GM12878 (cell line): ENCODE measurements around the gene ISLR. TPM values are rescaled to one million over a fixed set of nuclear protein-coding genes. Genes with fewer than 3 reads are reported as not detected.

Source experiments
- ATAC-seq: fragments of 200-7000 bp; cut with Tn5 transposase; 3 replicates; pipeline ENCODE4 v1.9.1; 2020; ENCODE audit warnings: mild to moderate bottlenecking, moderate library complexity
- BruUV-seq: library from RNA; stranded (reverse); fragments of 400-500 nt; replicated peaks from 2 replicates; lab custom pipeline; 2021; lab: Mats Ljungman, UMichigan
- CTCF ChIA-PET: fragments of 300-600 bp; sonication (Branson Sonifier 250); formaldehyde crosslinking; extraction: SDS; loops from one replicate; lab custom pipeline; 2021; ENCODE audit warnings: inconsistent platforms; lab: Yijun Ruan, JAX
- POLR2A ChIA-PET: fragments of 350-600 bp; formaldehyde crosslinking; extraction: SDS; loops from one replicate; lab custom pipeline; 2021; ENCODE audit warnings: inconsistent platforms; lab: Charles Lee
- RAD21 ChIA-PET: fragments of 300-600 bp; sonication (Branson Sonifier 250); formaldehyde crosslinking; loops from one replicate; lab custom pipeline; 2023; ENCODE audit warnings: antibody characterized with exemption; ENCODE audit not compliant: unreplicated experiment; lab: Charles Lee
- SMC1A ChIA-PET: fragments of 300-600 bp; sonication (Branson Sonifier 250); formaldehyde crosslinking; loops from one replicate; lab custom pipeline; 2023; ENCODE audit not compliant: unreplicated experiment, uncharacterized antibody; lab: Charles Lee
- DNase-seq: peaks from one replicate; pipeline ENCODE4 v3.0.0-alpha.2; 2011; ENCODE audit warnings: low read depth, low spot score
- FAIRE-seq: peaks from 3 replicates; lab custom pipeline; 2011; peaks lifted over from hg19 to GRCh38; lab: Jason Lieb, UNC
- H2AFZ ChIP-seq: 2 replicates; pipeline ENCODE4 v1.6.0; 2011; ENCODE audit warnings: low read depth, low read length, control low read depth; ENCODE audit not compliant: control insufficient read depth
- H3K27ac ChIP-seq: 2 replicates; pipeline ENCODE4 v1.5.1; 2011; ENCODE audit warnings: control low read depth; ENCODE audit not compliant: control insufficient read depth, insufficient read depth
- H3K27me3 ChIP-seq, 2 experiments: replicated peaks in 1 of 2; 2 replicates each; pipeline versions ENCODE4 v1.6.0 to v1.6.1; 2011; ENCODE audit warnings: low read length in 1 of 2; ENCODE audit not compliant: control insufficient read depth in 2 of 2, insufficient read depth in 2 of 2
- H3K36me3 ChIP-seq, 2 experiments: 2 replicates each; pipeline ENCODE4 v1.5.1; 2011; ENCODE audit warnings: low read length in 1 of 2; ENCODE audit not compliant: control insufficient read depth in 2 of 2, insufficient read depth in 2 of 2
- H3K4me1 ChIP-seq: 2 replicates; pipeline ENCODE4 v1.6.1; 2011; ENCODE audit warnings: mild to moderate bottlenecking, low read length, moderate library complexity, mixed read lengths; ENCODE audit not compliant: control insufficient read depth, insufficient read depth
- H3K4me2 ChIP-seq: 2 replicates; pipeline ENCODE4 v1.6.0; 2011; ENCODE audit warnings: control low read depth; ENCODE audit not compliant: control insufficient read depth, insufficient read depth
- H3K4me3 ChIP-seq: fragments of 200-600 bp; sonication (generic); 2 replicates; pipeline ENCODE4 v1.5.1; 2016
- H3K79me2 ChIP-seq: 2 replicates; pipeline ENCODE4 v1.6.0; 2011; ENCODE audit warnings: low read length; ENCODE audit not compliant: control insufficient read depth, insufficient read depth
- H3K9ac ChIP-seq: 2 replicates; pipeline ENCODE4 v1.8.0; 2011; ENCODE audit warnings: low read length, control low read depth, mixed read lengths; ENCODE audit not compliant: control insufficient read depth, insufficient read depth
- H3K9me3 ChIP-seq: replicated peaks from 3 replicates; pipeline ENCODE4 v1.5.1; 2011; ENCODE audit warnings: mild to moderate bottlenecking, low read length; ENCODE audit not compliant: control insufficient read depth, insufficient read depth
- H4K20me1 ChIP-seq: 2 replicates; pipeline ENCODE4 v1.6.0; 2011; ENCODE audit not compliant: control insufficient read depth, insufficient read depth
- BHLHE40 ChIP-seq, 2 experiments: fragments of 450-650 bp in 1 of 2; IDR thresholded peaks; 2 replicates each; pipeline ENCODE4 v1.6.1; 2011 to 2017; ENCODE audit warnings: low read depth in 2 of 2, borderline replicate concordance in 1 of 2, improper control_type of control experiment in 1 of 2, low read length in 1 of 2, mild to moderate bottlenecking in 1 of 2
- CBX5 ChIP-seq: sonication (generic); IDR thresholded peaks from 2 replicates; pipeline ENCODE4 v1.6.1; 2016; ENCODE audit warnings: low read depth, moderate library complexity, mild to moderate bottlenecking, inconsistent platforms
- CEBPZ ChIP-seq: fragments of 150-350 bp; IDR thresholded peaks from 2 replicates; pipeline ENCODE4 v1.6.1; 2016; ENCODE audit warnings: low read depth, low read length
- CREM ChIP-seq: IDR thresholded peaks from 2 replicates; pipeline ENCODE4 v1.6.1; 2014; ENCODE audit warnings: antibody characterized with exemption, low read depth
- E2F8 ChIP-seq: fragments of 450-650 bp; IDR thresholded peaks from 2 replicates; pipeline ENCODE4 v1.6.1; 2018; ENCODE audit warnings: mild to moderate bottlenecking, low read depth, moderate library complexity; ENCODE audit not compliant: partially characterized antibody
- GATAD2B ChIP-seq: fragments of 450-650 bp; conservative IDR thresholded peaks from 2 replicates; pipeline ENCODE4 v1.6.1; 2017; ENCODE audit warnings: low read depth, mild to moderate bottlenecking, moderate library complexity
- HDAC2 ChIP-seq: fragments of 200-600 bp; sonication (generic); IDR thresholded peaks from 2 replicates; pipeline ENCODE4 v1.6.1; 2017
- MAX ChIP-seq: IDR thresholded peaks from 2 replicates; pipeline ENCODE4 v1.6.1; 2012; ENCODE audit warnings: low read depth, low read length, improper control_type of control experiment
- MEF2A ChIP-seq: IDR thresholded peaks from 2 replicates; pipeline ENCODE4 v1.6.1; 2011; ENCODE audit warnings: low read depth, mild to moderate bottlenecking, low read length, moderate library complexity; ENCODE audit not compliant: insufficient read depth
- MYB ChIP-seq: fragments of 150-350 bp; IDR thresholded peaks from 2 replicates; pipeline ENCODE4 v1.6.1; 2014; ENCODE audit warnings: mild to moderate bottlenecking, low read depth, low read length, borderline replicate concordance
- MYC ChIP-seq: IDR thresholded peaks from 2 replicates; pipeline ENCODE4 v1.6.1; 2011; ENCODE audit warnings: mild to moderate bottlenecking, low read length, moderate library complexity, inconsistent platforms; ENCODE audit not compliant: insufficient read depth, insufficient replicate concordance, insufficient read length, severe bottlenecking
- NR2C2 ChIP-seq: IDR thresholded peaks from 2 replicates; pipeline ENCODE4 v1.6.1; 2011; ENCODE audit warnings: borderline replicate concordance, low read depth; ENCODE audit not compliant: control insufficient read depth, insufficient read length
- POLR2AphosphoS2 ChIP-seq: IDR thresholded peaks from 2 replicates; pipeline ENCODE4 v1.6.1; 2011; ENCODE audit warnings: low read depth, mild to moderate bottlenecking, low read length, improper control_type of control experiment, moderate library complexity
- STAT1 ChIP-seq: fragments of 450-650 bp; conservative IDR thresholded peaks from 2 replicates; pipeline ENCODE4 v1.6.1; 2014; ENCODE audit warnings: antibody characterized with exemption, mild to moderate bottlenecking
- SUPT20H ChIP-seq: IDR thresholded peaks from 2 replicates; pipeline ENCODE4 v1.6.1; 2011; ENCODE audit warnings: low read depth, mild to moderate bottlenecking, low read length, moderate library complexity, borderline replicate concordance; ENCODE audit not compliant: control insufficient read depth
- SUZ12 ChIP-seq: fragments of 200-600 bp; sonication (generic); IDR thresholded peaks from one replicate; pipeline ENCODE4 v1.6.1; 2018; ENCODE audit warnings: antibody characterized with exemption, mild to moderate bottlenecking; ENCODE audit not compliant: unreplicated experiment
- TCF3 ChIP-seq: IDR thresholded peaks from 2 replicates; pipeline ENCODE4 v1.6.1; 2012; ENCODE audit warnings: low read depth, mild to moderate bottlenecking, low read length, borderline replicate concordance; ENCODE audit not compliant: insufficient read depth
- ZSCAN29 ChIP-seq: fragments of 450-650 bp; IDR thresholded peaks from 2 replicates; pipeline ENCODE4 v1.6.1; 2017; ENCODE audit warnings: mild to moderate bottlenecking, moderate library complexity
- WGBS: methylation state at CpG from one replicate; pipeline ENCODE4 v1.1.6; 2016; ENCODE audit warnings: low lambda C conversion rate; ENCODE audit not compliant: insufficient replicate concordance, insufficient coverage; ENCODE audit errors: missing lambda C conversion rate; 5-methylcytosine and 5-hydroxymethylcytosine counted together
- in situ Hi-C: fragments of 300-500 bp; cut with MboI; formaldehyde crosslinking; loops from 9 replicates; pipeline ENCODE4 v1.14.3; 2018; ENCODE audit warnings: mixed read lengths
- intact Hi-C: fragments of 100-400 bp; cut with micrococcal nuclease; formaldehyde crosslinking; loops from one replicate; pipeline ENCODE4 v1.14.2; 2022; ENCODE audit not compliant: unreplicated experiment
- polyA plus RNA-seq, 11 experiments: library from polyadenylated mRNA; depleted of rRNA in 4 of 11; unstranded in 6 of 11; stranded (reverse) in 5 of 11; fragments of >200 nt; fragmentation: Nextera tagmentation in 4 of 11; fragmentation: Illumina TruSeq in 1 of 11; extraction: Ambion mirVana in 4 of 11; extraction: Trizol in 1 of 11; gene quantifications; 1 replicate in 1 of 11; 2 replicates in 10 of 11; pipeline versions ENCODE4 v1.2.1 to v1.2.3, GENCODE V29; 2011 to 2016; ENCODE audit warnings: inconsistent platforms in 2 of 11, missing spikeins in 2 of 11, low read depth in 1 of 11
- total RNA-seq, 4 experiments: library from RNA; depleted of rRNA in 3 of 4; stranded (reverse); fragments of >200 nt in 3 of 4; fragmentation: Illumina TruSeq in 1 of 4; extraction: Trizol in 1 of 4; gene quantifications; 2 replicates each; pipeline versions ENCODE4 v1.2.1 to v1.2.3, GENCODE V29; 2013 to 2021

The ISLR gene
- total and polyA plus RNA-seq, 10 of the 15 experiments (the other 5 are each of a cell fraction or from before 2014, with no cell fraction given) = 0.03 to 1.8 (median 0.54) TPM

- H3K79me2 ChIP-seq = no peaks in the 10 kb centered on the region
- ChIA-PET POLR2A (no interaction called here), RAD21 (no interaction called here), SMC1A (interaction anchor here (0.6 kb wide), 1 partner anchor 1264 kb away, joined by 3 read pairs; no protein-coding TSS in a partner anchor), CTCF (interaction anchor here (1.1 kb wide), 1 partner anchor 15 kb away, joined by 3 read pairs; no protein-coding TSS in a partner anchor)
- no TSS peak for BruUV-seq
- no peaks in the 10 kb centered on the region for H3K9me3 ChIP-seq
- H3K4me1 ChIP-seq = peaks cover 17% of the 10 kb centered on the region
- no peak overlapping the region; the same call in 1 of the 2 replicates for H3K9ac ChIP-seq
- H3K27ac ChIP-seq = no peak overlapping the region
- intact Hi-C loops (no loop called here), in situ Hi-C loops (no loop called here)
- DNase-seq (no peak), FAIRE-seq (peak; percentile 18), ATAC-seq (no peak)
- no peak overlapping the region for H3K4me3 ChIP-seq
- H3K36me3 ChIP-seq = no peaks in the 10 kb centered on the region
- no peak overlapping the region for H3K4me2 ChIP-seq
- no peaks in the 10 kb centered on the region for H3K27me3 ChIP-seq
- 94% methylated on average over 1 of the region's 1 CpG for WGBS
- no peaks in the 10 kb centered on the region for H4K20me1 ChIP-seq
- peak overlapping the region; percentile 23; the same call in 1 of the 2 replicates for H2AFZ ChIP-seq
- TF ChIP-seq MYC (no peak), HDAC2 (no peak), POLR2AphosphoS2 (no peak), TCF3 (no peak), BHLHE40 (IDR thresholded peaks at IDR 0.05; ENCODE audit: borderline replicate concordance in 1 of 2, low read depth in 2 of 2, low read length in 1 of 2) (no peak), MYB (no peak), NR2C2 (no peak), MEF2A (no peak), CEBPZ (no peak), GATAD2B (no peak), MAX (no peak), SUPT20H (no peak), CREM (no peak), ZSCAN29 (no peak), CBX5 (no peak), STAT1 (no peak), E2F8 (no peak), SUZ12 (no peak)
Measured at GRCh38 chr15:74171965-74172541, 1.5 kb upstream of the ISLR start.
